DND-41 (cell line): ENCODE results near the gene NELFB.

Experiments used
- EZH2 ChIP-seq: IDR thresholded peaks from 3 replicates; pipeline ENCODE4 v1.6.1; 2012; ENCODE audit warnings: borderline replicate concordance, low read depth, mild to moderate bottlenecking, moderate library complexity, low read length, inconsistent platforms; ENCODE audit not compliant: severe bottlenecking
- TF ChIP-seq, protein P1 (sequence below): IDR thresholded peaks from 2 replicates; pipeline ENCODE4 v1.5.1; 2012; ENCODE audit warnings: borderline replicate concordance, low read length, moderate library complexity, mild to moderate bottlenecking; ENCODE audit not compliant: poor library complexity, severe bottlenecking; ENCODE audit errors: extremely low read depth

DNA sequence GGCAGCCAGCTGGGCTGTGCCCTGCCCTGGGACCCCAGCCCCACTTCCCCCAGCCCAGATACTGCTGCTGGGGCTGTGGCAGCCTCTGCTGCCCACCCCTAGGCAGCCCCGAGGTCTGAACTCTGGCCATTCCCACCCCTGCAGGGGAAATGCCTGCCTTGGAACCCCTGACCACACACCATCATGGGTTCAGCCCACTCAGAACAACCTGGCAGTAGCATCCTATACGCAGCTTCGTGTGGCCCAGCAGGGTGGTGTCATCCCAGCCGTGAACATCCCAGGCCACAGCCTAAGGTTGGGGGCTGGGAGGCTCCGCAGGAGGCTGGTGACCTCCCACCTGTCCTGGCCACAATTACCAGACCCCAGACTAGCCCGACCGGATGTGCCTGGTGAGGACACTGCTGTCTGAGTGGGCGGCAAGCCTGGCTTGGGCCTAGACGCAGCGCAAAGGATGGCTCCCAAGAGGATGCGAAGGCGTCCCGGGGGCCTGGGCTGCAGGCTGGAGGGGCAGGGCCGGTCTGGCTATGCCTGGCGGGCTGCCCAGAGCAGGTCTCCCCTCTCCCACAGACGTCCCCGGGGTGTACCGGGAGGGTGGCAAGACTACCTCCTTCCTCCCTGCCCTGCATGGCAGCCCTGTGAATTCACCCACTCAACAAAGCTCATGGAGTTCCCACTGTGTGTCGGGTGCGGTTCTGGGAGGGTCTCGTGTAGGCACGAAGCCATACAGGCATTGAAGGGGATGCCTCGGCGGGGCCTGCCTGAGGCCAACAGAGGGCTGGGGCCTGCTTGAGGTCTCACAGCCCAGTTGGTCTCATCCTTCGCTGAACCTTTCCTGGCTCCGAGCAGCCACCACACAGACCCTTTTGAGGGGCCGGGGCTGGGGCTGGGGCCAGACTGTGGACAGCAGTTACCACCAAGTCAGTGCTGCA lies 25.9 kb upstream of the NELFB start:
- TF ChIP-seq, protein P1, sequence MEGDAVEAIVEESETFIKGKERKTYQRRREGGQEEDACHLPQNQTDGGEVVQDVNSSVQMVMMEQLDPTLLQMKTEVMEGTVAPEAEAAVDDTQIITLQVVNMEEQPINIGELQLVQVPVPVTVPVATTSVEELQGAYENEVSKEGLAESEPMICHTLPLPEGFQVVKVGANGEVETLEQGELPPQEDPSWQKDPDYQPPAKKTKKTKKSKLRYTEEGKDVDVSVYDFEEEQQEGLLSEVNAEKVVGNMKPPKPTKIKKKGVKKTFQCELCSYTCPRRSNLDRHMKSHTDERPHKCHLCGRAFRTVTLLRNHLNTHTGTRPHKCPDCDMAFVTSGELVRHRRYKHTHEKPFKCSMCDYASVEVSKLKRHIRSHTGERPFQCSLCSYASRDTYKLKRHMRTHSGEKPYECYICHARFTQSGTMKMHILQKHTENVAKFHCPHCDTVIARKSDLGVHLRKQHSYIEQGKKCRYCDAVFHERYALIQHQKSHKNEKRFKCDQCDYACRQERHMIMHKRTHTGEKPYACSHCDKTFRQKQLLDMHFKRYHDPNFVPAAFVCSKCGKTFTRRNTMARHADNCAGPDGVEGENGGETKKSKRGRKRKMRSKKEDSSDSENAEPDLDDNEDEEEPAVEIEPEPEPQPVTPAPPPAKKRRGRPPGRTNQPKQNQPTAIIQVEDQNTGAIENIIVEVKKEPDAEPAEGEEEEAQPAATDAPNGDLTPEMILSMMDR = no peak
- TF ChIP-seq EZH2 = no peak
